ENCODE results near the gene MRPS27.
A peak's percentile ranks its signal among the peaks of the same experiment; 100 is the strongest.

The MRPS27 gene

GRCh38 chr5:72319976-72320752, at the start of gene MRPS27, which contains the start of gene PTCD2:
TSS of gene MRPS27 (minus strand) at chr5:72320240. CDS start at chr5:72320221, 19 bp downstream.
TSS of gene PTCD2 (plus strand) at chr5:72320373. CDS start at chr5:72320383, 10 bp downstream.
- DNase-seq (ENCODE audit: low read depth) = peak; percentile 100

- no peak for DNase-seq (ENCODE audit: low read depth)
Measured at GRCh38 chr5:72369711-72370110, 49.7 kb upstream of the MRPS27 start.

- no peak for DNase-seq (ENCODE audit: low read depth)
Measured at GRCh38 chr5:72369301-72369700, 49.3 kb upstream of the MRPS27 start.

GRCh38 chr5:72368271-72368670, 48.2 kb upstream of the MRPS27 start:
- no peak for DNase-seq (ENCODE audit: low read depth)

- peak; percentile 88 for DNase-seq (ENCODE audit: low read depth)
Measured at GRCh38 chr5:72366324-72366976, 46.4 kb upstream of the MRPS27 start.

- no peak for DNase-seq (ENCODE audit: low read depth)
Measured at GRCh38 chr5:72364951-72365350, 44.9 kb upstream of the MRPS27 start.

GRCh38 chr5:72364171-72364570, 44.1 kb upstream of the MRPS27 start:
- DNase-seq (ENCODE audit: low read depth) = no peak

- DNase-seq (ENCODE audit: low read depth) = peak; percentile 92
Measured at GRCh38 chr5:72363166-72363802, 43.2 kb upstream of the MRPS27 start.

GRCh38 chr5:72359886-72360285, 39.8 kb upstream of the MRPS27 start:
- DNase-seq (ENCODE audit: low read depth) = no peak

- no peak for DNase-seq (ENCODE audit: low read depth)
Measured at GRCh38 chr5:72358925-72359324, 38.9 kb upstream of the MRPS27 start.

- DNase-seq (ENCODE audit: low read depth) = no peak
Measured at GRCh38 chr5:72356361-72356760, 36.3 kb upstream of the MRPS27 start.

GRCh38 chr5:72355706-72356299, 35.8 kb upstream of the MRPS27 start:
- DNase-seq (ENCODE audit: low read depth) = peak; percentile 59

GRCh38 chr5:72353046-72353445, 33.0 kb upstream of the MRPS27 start:
- peak; percentile 66 for DNase-seq (ENCODE audit: low read depth)

GRCh38 chr5:72352616-72353015, 32.6 kb upstream of the MRPS27 start:
- DNase-seq (ENCODE audit: low read depth) = no peak

- peak; percentile 46 for DNase-seq (ENCODE audit: low read depth)
Measured at GRCh38 chr5:72351376-72351775, 31.3 kb upstream of the MRPS27 start.

GRCh38 chr5:72347801-72348308, 27.8 kb upstream of the MRPS27 start:
- peak; percentile 96 for DNase-seq (ENCODE audit: low read depth)

- no peak for DNase-seq (ENCODE audit: low read depth)
Measured at GRCh38 chr5:72346398-72346797, 26.4 kb upstream of the MRPS27 start.

- no peak for DNase-seq (ENCODE audit: low read depth)
Measured at GRCh38 chr5:72338689-72339209, 18.7 kb upstream of the MRPS27 start.

GRCh38 chr5:72337159-72337558, 17.1 kb upstream of the MRPS27 start:
- no peak for DNase-seq (ENCODE audit: low read depth)

- DNase-seq (ENCODE audit: low read depth) = no peak
Measured at GRCh38 chr5:72330712-72331111, 10.7 kb upstream of the MRPS27 start.

- DNase-seq (ENCODE audit: low read depth) = no peak
Measured at GRCh38 chr5:72328172-72328571, 8.1 kb upstream of the MRPS27 start.

- no peak for DNase-seq (ENCODE audit: low read depth)
Measured at GRCh38 chr5:72326306-72326649, 6.2 kb upstream of the MRPS27 start.
